NCI-H82 treated with DMSO at 0.1 percent for 48 hours (cell line): ENCODE measurements around the gene RAB36.

Experiments
- DNase-seq: peaks from one replicate; lab custom pipeline; 2025; ENCODE audit not compliant: unreplicated experiment; lab: John Stamatoyannopoulos, UW

RAB36 gene

DNA sequence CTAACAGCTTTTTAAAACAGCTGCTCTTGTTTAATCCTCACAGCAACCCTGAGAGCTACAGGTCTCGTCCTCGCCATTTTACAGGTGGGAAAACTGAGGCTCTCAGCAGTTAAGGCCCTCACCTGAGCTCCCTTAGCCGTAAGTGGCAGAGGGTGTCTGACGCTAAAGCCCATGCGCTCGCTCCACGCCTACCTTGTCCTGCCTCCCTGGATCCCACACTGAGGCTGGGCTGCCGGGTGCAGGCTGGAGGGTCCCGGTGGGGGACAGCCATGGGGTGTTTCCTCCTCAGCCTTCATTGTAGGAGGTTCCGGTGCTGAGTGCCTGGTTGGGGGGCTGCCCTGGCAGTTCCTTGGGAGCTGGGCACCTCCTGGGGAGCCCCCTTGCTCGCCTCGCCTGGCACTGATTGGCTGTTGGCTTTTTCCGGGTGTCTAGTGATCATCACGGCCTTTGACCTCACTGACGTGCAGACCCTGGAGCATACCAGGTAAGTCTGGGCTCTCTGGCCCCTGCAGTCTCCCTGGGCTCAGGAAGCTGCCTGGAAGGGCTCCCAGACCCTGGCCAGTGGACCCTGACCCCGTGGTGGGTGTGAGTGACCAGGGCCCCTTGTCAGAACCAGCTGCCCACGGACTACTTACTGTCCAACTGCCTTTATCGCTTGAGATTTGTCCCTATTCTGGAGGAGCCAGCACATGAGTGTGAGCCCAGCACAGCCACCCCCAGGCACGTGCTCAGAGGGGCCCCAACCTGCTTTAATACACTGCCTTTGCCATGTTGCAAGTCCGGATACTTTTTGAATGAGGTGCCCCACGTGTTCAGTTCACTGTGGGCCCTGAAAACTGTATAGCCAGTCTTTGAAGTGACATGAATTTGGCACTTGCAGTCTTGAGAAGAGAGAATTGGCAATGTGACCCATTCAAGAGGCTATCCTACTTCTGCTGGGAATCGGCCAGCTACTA lies 12.6 kb downstream of the RAB36 start:
- DNase-seq, result no peak

DNA sequence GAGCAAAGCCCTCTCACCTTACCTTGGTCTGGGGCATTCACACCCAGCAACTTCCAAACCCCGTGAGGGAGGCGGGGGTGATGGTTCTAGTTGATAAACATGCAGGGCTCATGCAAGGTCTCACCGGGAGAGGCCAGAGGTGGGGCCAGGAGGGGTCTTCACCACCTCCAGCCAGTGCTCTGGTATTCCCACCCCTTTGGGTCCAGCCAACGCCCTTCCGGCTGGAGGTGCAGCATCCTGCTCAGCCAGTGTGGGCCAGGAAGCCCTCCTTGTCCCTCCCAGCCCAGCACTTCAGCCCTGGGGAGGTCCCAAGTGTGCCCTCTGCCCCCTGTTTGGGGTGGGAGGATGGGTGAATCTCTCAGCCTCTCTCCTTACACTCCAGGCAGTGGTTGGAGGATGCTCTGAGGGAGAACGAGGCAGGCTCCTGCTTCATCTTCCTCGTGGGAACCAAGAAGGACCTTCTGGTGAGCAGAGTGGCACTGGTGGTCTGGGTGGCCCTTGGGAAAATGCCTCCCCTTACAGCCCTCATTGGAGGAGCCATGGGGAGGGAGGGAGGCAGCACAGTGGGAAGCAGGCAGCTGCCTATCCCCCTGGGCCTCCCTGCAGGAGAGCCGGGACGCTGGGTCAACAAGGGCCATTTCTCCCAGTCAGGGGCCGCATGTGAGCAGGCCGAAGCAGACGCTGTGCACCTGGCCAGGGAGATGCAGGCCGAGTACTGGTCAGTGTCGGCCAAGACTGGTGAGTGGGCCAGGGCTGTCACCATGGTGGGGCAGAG lies 13.4 kb downstream of the RAB36 start:
- no peak for DNase-seq

DNA sequence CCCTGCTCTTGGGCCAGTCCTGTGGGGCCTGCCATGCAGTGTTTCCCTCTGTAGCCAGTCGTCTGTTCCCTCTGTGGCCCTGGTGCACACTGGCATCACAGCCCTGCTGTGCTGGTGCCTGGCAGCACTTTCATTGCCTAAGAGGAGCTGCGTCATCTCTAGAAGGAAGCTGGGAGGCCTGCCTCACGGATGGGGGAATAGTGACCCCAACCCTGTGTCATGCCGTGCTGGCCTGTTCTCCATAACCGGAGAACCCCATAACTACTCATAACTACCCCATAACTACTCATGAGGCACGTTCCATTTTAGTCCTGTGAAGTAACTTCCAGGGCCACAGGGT lies 14.0 kb downstream of the RAB36 start:
- DNase-seq, result no peak

DNA sequence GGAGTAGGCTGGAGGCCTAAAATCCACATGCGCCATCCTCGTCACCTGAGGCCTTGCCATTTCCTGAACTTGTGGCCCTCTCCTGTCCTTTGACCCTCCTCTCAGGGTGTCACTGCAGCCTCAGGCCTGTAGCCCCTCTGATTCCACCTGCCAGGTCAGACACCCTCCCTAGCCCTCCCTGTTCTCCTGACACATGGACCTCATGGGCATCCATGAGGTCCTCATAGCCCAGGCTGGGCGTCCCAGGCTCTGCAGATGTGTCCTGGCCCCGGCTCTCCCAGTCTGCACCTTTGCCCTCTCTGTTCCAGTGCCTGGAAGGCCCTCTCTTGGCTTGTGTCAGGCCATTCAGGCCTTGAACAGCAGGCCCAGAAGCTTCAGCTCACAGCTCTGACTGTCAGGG lies 15.8 kb downstream of the RAB36 start:
- DNase-seq, result no peak

DNA sequence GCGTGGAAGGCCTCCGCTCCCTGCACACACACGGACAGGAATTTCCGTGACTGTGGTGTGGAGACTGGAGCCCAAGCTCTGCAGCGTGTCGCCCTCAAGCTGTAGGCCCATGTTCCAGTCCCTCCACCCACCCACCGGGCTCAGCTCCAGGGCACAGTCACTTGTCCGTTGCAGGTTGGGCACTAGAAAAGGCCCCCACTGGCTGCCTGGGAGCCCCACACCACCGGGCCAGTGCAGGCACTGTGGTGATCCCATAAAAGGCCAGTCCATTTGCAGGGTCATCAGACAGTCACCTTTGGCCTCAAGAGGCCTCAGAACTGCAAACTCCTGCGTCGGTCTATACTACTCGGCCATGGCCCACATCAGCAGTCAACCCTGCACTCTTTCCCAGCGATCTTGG lies 16.3 kb downstream of the RAB36 start:
- no peak for DNase-seq

DNA sequence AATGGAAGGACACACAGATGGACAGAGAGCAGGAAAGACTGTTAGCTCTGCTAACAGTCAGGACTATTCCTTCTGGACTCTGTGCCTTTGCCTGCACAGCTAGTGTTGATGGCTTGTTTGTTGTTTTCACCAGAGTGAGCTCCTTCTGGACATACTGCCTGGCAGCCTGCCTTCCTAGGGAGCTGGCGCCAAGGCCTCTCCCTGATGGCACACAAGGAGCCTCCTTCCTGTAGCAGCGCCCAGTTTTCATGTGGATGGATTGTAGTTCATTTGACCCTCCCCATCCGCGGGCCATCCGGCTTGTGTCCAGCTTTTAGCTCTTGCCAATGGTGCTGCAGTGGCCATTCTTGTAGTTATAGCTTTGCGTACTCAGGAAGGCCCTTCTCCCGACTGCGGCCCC lies 18.4 kb downstream of the RAB36 start:
- no peak for DNase-seq

DNA sequence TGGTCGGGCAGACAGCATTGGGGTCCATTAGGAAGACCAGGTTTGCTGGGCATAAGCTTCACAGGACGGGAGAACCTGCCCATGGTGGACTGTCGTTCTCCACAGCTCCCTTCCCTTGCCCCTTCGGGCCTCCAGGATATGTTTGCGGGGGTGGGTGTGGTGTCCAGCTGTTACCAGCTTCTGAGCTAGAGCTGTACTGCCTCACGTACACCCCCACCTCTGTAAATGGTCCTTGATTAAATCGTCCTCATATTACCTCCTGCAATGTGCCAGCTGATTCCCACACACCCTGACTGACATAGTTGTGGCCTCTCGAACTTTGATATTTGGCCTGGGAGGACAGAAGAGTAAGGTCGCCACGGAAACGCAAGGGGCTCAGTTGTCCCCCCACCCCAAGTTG lies 18.8 kb downstream of the RAB36 start:
- DNase-seq, result no peak

DNA sequence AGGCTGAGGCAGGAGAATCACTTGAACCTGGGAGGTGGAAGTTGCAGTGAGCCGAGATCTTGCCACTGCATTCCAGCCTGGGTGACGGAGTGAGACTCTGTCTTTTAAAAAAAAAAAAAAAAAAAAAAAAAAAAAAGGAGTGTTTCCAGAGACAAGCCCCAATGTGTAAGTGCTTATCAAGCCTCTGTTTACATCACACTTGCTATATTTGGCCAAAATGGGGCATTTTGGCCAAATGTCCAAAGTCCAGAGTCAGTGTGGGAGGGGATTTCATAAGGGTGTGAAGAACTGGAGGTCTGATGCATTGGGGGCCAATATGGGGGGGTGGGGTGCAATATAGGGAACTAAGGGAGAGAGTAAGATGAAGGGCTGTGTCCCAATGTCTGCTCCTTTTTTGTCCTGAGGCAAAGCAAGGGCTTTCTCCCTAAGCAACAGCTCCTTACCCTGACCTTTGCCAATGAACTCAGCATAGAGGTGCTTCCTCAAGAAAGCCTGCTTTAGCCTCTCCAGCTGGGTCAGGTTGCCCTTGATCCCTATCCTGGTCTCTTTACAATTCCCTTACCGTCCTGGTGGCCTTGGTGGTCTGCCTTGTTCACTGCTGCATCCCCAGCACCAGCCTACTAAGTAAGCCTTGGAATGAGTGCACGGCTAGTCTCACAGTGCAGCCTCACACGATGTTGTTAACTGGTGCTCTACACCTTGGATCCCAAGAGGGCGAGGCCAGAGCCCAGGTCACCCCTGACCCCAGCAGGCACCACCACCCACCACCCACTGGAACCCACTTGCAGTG lies 21.0 kb downstream of the RAB36 start:
- no peak for DNase-seq

DNA sequence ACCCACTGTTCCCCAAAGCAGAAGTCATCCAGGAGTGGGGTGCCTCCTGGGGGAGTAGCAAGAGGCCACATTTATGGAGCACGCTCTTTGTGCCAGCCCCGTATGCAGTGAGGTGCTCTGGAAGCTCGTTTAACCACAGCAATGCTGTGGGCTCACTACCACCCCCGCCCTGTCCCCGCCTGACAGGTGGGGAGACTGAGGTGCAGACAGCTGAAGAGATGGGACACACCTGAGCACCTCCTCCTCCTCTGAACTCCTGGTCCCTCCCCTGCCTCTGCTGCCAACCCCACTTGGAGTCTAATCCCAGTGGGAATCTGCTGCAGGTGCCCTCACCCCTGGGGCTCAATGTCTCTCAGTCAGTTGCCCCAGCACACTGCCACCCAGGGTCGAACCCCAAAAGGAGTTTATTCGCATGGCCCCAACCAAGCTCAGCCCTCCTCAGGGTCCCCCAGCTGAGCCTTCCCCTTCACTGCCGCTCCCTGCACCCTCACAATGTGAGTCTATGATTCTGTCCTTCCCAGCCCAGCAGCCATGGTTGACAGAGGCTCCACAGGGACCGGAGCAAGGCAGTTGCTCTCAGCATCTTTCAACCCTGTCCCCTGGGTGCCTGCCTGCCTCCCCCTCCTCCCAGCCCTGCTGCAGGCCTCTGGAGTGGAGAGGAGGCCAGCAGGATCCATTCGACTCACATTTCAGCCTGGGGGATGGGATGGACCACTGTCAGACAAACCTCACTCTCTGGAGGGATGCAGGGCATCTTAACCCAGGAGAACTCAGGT lies 21.8 kb downstream of the RAB36 start:
- DNase-seq, result no peak

DNA sequence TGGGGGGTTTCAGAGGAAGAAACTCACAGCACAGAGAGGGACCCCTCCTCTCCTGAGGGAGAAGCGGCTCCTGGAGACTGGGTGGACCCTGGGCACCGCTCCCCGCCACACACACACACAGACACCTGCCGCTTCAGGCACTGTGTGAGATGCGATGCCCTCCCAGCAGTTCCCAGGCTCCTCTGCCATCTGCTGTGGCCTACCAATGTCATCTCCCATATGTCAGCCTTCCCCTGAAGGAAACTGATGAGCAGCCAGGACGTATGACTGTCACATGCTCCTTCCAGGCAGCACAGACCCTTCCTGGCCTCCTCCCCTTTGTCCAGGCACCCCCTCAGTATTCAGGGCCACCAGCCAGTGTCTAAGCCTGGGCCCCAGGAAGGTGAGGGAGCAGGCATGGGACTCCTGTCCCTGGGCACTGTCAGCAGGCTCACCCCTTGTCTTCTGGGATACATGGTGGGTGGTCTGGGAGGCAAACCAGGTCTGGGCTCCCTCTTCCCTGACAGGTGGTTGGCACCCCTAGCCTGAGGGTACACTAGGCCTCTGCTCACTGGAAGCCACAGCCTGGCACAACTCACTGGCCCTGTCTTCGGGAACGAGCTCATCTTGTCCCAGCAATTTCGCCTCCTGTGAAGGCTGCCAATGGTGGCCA lies 23.2 kb downstream of the RAB36 start:
- DNase-seq, result no peak

DNA sequence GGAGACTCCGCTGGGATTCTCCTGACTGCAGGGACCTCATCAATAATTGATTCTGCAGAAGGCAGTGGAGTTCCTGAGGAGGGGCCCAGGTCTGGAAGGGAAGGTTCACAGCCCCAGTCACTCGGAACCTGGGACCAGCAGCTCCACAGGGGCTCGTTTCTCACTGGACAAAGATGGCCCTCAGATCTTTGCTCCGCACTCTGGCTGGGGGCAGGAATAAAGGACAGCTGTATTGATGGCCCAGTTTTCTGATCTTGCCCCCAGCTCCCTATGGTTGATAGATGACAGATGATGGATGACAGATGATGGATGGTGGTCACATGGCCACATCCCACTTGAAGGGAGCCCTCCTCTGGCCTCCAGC lies 23.7 kb downstream of the RAB36 start:
- DNase-seq, result no peak

DNA sequence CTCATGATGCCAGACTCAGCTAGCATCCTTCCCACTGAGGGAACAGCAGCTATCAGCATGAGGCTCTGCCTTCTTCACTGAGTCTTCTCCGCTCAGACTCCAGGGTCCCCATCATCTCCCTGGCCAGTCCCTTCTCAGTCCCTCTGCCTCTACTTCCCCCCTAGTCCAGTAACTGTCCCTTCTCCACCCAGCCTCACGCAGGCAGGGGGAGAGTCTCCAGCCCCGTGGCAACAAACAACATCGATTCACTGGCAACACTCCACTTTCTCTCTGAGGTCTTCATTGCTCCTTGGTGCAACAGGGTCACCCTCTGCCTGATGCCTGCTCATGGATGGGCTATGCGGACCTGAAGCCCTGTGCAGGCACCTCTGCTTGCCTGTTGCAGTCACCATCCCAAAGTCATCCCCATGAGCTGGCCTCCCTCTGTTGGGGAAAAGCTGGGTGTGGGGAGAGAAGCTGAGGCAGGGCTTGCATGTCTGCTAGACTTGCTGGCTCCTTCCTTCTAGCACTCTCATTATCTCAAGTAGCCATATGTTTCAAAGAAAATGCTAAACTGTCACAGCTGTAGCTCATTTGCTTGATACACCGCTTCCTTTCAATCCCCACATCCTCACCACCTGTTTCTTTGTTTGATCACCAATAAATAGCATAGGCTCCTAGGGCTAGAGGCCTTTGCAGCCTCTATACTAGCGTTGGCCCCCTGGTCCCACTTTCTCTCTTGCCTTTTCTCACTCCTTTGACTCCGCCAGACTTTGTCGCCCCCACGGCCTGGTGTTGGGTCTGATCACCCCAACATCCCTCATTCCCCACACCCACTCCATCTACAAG lies 30.8 kb downstream of the RAB36 start:
- DNase-seq, result no peak

DNA sequence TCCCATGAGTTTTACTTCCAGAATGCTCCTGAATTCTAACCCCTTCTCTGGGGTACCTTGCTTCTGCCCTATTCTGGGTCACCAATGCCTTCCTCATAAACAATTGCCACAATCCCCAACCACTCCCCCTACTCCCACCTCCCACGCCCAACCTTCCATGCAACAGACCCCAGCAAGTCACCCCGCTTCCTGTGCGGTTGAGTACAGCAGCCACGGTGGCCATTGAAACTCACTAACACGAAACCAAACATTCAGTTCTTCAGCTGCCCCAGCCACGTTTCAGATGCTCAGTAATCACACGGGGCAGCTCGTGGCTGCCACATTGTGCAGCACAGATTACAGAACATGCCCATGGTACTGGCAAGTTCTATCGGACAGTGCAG lies 31.4 kb downstream of the RAB36 start:
- no peak for DNase-seq

DNA sequence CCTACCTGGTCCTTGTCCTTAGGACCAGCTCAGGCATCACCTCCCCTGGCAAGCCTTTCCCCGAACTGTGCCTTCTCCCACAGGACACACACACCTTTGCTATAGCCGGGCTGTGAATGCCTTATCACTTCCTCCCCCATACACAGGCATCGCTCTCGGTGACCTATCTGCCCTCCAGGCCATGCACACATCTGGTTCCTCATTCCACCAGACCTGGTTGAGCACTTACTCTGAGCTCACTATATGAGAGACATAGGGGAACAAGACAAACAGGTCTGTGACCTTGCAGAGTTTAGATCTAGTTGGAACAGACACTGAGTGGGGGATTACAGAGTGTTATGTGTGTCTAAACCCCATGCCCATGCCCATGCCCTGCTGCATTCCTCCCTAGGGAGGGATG lies 31.9 kb downstream of the RAB36 start:
- no peak for DNase-seq

DNA sequence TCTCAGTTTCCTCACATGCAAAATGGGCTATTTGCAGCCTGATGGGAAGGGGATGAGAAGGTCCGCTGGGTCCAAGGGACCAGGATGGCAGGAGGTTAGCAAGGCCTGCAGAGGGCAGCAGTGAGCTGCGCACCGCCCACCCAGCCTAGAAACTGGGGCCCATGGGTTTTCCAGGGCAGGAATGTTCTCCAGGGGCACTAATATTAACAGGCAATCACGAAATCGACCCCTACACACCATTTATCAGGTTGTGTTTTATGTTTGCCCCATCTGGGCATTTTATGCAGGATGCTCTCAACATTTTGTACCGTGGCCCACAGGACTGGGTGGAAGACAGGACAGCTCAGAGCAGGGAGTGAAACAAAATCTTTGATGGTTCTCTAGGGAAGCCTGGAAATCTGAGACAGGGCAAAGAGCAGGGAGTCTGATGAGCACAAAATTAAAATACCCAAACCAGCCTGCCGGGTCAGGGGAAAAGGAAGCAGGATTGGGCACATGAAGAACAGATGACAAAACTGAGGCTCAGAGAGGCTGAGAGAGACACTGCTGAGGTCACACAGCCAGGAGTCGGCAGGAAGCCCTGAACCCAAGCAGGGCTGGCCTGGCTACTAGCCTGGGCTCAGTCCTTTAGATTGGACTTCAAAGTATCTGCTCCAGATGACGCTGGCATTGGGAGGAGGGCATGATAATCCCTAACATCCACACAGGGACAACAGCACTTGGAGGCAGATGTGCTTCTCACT lies 33.4 kb downstream of the RAB36 start:
- DNase-seq, result peak; percentile 14

DNA sequence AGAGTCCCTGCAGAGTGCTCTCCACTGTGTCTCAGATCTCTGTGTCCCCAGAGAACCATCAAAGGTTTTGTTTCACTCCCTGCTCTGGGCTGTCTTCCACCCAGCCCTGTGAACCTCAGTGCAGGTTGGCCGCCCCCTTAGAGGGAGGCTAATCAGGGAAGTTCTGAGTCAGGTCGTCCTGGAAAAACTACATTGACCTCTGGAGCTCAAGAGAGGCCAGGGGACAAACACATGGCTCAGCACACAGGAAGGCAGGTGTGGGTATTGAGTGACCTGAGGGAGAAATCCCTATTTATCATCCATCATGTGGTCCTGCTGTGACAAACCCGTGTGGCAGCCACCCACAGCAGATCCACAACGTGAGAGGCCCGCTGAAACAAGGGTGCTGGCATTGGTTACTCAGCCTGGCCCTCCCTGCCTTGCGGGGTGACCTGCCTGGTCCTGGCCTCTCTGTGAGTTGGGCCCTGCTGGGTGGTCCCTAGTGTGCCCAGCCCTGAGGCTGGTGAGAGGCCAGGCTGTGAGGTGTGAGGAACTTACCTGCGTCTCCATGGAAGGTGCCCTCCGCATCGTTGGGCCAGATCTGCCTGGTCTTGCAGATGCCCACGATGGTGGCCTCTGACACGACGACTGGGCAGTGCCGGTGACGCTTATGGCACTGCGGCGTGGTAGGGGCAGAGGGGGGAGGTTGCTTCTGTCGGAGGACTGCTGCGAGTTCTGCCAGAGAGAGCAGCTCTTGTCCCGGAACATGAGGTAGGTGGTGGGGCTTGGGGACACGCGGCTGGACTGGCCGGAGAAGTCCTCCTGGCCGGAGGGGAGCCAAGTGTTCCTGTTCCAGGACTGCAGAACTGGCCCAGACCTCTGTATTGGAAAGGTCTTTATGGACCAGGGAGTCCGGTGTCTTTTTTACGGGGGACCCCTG lies 34.4 kb downstream of the RAB36 start:
- no peak for DNase-seq

DNA sequence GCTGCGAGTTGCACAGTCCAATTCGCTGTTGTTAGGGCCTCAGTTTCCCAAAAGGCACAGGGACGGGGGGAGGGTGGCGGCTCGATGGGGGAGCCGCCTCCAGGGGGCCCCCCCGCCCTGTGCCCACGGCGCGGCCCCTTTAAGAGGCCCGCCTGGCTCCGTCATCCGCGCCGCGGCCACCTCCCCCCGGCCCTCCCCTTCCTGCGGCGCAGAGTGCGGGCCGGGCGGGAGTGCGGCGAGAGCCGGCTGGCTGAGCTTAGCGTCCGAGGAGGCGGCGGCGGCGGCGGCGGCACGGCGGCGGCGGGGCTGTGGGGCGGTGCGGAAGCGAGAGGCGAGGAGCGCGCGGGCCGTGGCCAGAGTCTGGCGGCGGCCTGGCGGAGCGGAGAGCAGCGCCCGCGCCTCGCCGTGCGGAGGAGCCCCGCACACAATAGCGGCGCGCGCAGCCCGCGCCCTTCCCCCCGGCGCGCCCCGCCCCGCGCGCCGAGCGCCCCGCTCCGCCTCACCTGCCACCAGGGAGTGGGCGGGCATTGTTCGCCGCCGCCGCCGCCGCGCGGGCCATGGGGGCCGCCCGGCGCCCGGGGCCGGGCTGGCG lies 35.1 kb downstream of the RAB36 start, which contains the start of gene BCR:
Gene BCR, plus strand, starts transcription at position 209 of the 592 bp plus-strand sequence. CDS start 452 bp downstream, outside the sequence.
- DNase-seq, result peak; percentile 11
